NK-92 treated with Interleukin-12 subunit alpha and Interleukin-12 subunit beta, amount 100 ng/mL, for 24 hours (cell line): Measurements from ENCODE around the gene CHRND.

Source experiments
- DNase-seq: peaks from one replicate; lab custom pipeline; 2025; lab: John Stamatoyannopoulos, UW

Gene CHRND

DNA sequence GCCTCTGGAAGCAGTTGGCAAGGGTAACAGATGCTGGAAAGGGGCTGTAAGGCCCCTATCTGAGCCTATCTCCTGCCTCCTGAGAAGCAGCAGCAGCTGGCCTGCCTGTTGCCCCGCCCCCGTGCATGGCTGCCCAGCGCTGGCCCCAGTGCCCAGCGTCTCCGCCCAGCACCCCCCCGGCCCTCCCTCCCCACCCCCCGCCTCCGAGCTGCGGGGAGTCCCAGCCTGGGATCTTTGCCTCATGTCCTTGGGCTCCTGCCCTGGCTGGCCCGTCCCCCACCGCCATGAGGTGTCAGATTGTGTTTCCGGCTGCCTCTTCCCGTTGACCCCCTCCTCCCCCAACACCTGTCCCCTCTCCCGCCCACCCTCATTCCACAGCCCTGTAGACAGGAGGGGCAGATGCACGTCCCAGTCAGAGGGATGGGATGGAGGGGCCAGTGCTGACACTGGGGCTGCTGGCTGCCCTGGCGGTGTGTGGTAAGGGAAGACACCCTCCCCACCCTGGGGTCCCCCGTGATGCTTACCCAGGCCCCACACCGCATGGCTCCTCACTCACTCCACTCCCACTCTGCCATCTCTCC is at the start of gene CHRND:
CHRND (plus strand) TSS at position 370 of the 581 bp plus-strand sequence; CDS start at position 426, 56 bp downstream.
- no peak for DNase-seq

GRCh38 chr2:232476791-232477190 is 49.2 kb upstream of the CHRND start:
- no peak for DNase-seq

DNA sequence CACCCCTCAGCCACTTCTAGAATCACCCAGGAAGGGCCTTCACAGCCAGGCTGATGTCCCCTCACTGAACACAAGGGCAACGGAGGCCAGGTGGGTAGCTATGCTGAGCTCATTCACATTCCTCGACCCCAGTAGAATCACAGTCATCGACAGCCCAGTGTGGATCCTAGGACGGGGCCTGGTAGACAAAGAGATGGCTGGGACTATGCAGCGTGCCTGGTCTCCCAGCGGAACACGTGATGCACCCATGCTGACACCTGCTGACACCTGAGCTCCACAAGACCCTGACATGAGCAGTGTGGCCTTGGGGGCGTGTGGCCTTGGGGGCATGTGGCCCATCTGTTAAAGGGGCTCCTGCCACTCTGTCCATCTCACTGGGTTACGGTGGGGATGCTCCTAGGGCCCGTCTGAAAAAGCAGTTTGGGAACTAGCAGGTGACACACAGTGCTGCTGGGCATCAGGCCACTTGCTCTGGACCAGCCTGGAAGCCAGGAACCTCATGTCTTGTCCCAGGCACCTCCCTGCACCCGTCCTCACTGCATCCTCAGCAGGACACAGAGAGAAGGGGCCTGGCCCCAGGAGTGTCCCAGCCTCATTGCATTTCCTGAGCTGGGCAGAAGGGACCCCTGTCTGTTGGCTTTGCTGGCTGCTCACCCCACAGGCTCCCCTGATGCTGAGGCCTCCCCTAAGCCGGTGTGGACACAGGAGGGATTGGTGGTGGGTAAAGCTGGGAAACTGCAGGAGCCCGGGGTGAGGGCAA is 48.0 kb upstream of the CHRND start:
- no peak for DNase-seq

GRCh38 chr2:232478571-232479340 is 47.2 kb upstream of the CHRND start:
- DNase-seq, result no peak

- DNase-seq, result no peak
Measured at GRCh38 chr2:232479341-232480200, 46.4 kb upstream of the CHRND start.

- DNase-seq, result no peak
Measured at GRCh38 chr2:232480201-232481190, 45.5 kb upstream of the CHRND start.

DNA sequence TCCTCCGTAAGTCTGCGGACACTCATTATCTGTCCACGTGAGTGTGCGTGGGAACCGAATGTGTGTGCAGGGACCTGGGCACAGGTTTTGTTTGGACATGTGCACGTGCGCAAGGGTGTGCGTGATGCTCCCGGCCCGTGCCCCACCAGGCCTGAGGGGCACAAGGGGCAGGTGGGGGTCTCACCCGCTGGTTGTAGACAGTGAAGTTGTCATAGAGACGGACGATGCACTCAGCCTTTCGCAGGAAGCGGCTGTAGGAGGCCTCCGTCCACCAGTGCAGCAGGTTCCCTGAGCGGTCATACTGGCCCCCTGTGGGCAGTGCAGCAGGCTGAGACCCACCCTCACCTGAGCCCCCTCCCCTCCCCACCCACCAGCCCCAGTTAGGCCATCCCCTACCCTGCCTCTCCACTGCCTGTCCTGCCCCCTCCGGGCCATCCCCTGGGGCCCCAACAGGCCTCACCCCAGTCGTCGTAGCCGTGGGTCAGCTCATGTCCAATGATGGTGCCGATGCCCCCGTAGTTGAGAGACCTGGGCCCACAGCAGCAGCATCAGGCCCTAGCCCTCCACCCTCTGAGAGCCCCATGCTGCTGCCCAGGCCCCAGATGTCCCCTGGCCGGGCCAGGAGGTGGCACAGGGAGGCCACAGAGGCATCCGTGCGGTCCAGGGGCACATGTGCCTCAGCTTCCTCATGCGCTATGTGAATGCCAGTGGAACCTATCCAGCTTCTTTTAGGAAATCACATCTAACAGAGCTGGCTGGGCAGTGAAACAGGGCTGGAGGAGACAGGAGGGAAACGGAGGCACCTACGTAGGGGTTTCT is 44.4 kb upstream of the CHRND start:
- DNase-seq, result no peak

DNA sequence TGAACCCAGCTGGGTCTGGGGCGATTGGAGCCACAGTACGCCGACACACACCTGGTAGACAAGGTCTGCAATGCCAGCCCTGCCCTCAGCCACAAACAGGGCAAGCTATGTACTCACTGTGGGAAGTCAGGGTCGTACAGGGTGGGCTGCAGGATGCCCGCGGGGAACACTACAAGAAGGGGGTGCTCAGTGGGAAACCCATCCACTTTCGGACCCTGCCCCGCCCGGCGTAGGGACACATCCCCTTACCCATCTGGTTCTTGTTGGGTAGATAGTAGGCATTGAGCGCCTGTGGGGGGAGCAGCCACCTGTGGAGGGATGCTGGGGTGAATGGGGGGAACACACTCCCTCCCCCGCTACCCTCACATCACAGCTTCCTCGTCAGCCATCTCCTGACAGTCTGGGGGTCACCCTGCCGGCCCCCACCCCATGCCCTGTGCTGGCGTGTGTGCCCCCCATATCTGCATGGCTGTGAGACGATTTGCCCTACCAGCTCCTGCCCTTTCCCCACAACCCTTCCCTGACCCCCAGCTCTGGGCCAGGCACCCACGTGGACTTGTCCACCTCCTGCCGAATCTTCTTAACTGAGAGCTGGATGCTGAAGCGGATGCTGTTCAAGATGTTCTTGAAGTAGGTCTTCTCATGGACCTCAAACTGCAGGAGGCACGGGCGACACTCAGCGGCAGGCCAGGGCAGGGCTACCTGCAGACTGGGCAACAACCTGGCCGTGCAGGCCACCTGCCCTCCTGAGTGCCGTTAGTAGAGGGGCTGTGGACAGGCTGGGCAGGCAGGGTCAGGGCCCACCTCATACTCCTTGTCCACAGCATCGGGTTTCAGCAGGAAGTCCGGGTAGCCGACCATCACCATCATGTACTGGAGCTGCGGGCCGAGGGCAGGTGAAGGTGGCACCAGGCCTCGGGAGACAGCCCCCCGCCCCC is 43.4 kb upstream of the CHRND start:
- no peak for DNase-seq

GRCh38 chr2:232483311-232483922 is 42.5 kb upstream of the CHRND start:
- DNase-seq, result no peak

DNA sequence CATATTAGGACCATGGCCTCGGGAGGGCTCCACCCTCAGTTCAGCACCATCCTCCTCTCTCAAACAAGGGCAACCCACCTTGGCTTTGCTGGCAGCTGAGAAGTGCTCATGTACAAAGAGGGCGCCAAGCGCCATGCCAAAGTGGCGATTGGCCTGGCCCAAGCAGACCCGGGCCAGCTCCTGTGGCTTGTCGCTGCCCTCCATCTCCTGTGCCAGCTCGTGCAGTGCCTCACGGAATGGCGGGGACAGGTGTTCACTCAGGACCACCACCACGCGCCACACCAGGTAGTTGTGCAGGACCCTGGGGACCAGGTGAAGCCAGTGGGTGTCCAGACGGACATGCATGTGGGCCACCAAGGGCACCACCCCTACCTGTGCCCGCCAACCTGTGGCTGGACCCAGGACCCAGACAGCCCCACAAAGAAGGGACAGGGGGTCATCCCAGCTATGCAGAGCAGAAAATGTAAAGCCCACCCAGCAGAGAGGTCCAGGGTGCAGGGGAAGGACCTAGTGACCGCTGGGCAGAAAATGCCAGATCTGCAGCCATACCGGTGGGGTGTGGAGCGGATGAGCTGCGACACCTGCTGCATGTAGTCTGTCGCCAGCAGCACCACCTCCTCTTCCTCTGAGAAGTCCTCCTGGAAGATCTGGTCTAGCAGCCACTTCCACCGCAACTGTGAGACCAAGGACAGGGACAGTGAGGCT is 41.9 kb upstream of the CHRND start:
- no peak for DNase-seq

DNA sequence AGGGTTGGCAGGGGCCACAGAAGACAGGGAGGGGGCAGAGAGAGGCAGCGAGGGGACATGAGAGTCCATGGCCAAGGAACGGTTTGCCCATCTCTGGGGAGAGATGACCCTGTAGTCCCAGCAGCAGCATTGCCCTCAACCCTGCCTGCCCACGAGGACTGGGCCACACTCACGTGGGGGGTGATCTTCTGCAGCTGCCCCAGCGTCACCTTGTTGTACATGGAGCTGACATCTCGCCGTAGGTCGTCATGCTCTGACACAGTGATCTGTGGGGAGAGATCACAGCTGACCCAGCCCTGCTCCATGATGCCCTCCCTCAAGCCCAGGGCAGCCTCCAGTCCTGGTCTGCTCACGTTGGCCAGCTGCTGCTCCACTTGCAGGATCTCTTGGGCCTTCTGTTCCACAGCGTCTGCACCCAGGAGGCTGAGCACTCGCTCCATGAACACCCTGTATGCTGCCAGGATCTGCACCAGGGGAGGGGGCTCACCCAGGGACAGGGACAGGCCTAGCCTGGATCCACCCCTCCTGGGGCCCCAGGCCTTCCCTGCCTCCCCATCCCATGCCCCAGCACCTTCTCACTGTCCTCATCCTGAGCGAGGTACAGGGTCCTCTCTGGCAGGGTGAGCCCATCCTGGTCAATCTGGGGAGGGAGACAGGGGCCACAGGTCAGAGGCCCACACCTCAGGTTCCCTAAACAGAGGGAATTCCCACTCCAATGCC is 41.2 kb upstream of the CHRND start:
- DNase-seq, result no peak

- DNase-seq, result no peak
Measured at GRCh38 chr2:232485348-232485756, 40.6 kb upstream of the CHRND start.

DNA sequence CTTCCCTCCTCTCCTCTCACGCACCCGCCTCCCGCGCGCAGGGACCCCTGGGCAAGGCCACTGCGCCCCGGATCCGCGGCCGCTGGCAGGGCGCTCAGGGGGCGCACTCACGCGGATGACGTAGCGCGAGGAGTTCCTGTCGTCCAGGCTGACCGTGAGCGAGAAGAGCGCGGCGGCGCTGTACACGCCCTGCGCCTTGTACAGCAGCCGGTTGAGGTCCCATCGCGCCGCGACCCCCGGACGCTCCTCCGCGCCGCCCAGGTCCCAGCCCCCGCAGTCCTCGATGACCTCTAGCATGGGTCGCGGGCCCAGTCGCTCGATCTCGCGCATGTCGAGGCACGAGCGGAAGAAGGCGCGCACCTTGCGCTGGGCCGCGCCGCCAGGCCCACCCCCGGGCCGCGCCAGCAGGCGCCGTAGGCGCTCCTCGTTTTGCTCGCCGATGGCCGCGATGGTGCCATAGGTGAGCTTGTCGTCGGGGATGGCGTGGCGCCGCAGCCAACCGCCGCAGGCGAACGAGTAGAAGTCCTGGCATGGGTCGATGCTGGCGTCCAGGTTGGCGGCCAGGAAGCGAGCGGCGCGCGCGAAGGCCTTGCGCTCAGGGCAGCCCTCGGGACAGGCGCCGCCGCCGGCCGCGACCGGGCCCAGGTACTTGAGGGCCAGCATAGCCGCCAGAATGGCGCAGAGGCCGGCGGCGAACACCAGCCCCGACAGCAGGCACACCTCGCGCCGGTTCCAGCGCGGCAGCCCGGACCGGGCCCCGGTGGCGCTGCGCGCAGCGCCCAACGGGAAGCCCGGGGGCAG is 40.0 kb upstream of the CHRND start:
- no peak for DNase-seq

DNA sequence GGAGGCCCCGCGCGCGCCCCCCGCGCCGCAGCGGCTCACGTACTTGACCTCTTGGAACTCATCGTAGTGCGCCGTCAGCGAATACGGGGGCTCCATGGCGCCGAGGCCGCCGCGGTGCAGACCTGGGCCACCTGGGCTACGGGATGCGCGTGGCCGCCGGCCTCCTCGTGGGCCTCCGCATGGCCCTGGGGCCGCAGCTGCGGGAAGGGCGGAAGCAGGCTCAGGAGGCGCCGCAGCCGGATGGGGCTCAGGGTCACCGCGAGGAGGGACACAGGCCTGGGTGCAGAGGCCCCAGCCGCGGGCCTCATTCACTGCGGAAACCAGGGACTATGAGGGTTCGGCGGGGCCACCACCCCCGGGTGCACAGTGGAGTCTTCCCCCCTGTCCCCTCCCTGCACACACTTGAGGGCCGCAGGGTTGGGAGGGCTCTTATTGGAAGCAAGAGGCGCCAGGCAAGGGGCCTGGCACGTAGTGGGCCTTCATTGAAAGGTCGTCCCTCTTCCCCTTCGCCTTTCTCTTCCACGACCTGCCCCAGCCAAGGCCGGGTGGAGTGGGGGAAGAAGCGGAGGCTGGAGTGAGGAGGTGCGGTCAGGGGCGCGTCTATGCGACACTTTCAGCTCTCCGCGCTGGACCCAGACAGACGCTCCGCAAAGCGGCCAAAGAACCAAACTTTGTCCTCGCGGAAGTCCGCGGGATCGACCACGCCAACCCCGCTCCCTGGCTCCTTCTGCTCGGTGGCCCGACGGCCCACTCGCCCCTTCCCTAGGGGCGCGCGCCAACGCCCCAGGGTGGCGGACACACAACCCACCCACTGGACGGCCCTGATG is 39.2 kb upstream of the CHRND start:
- no peak for DNase-seq

- DNase-seq, result no peak
Measured at GRCh38 chr2:232487385-232488096, 38.4 kb upstream of the CHRND start, which contains the start of gene ECEL1. Gene ECEL1 (minus strand): TSS chr2:232487834. CDS start chr2:232486653, 1,181 bp downstream.
